Ovary (tissue), 9 donors: Measurements from ENCODE around the gene UBR4. TPM values are rescaled to one million over a fixed set of nuclear protein-coding genes. Genes with fewer than 3 reads are reported as not detected.

Experiments
- DNase-seq, 5 donors: peaks; one replicate each; pipeline ENCODE4 v3.0.0-alpha.2; 2019 to 2020
- H3K27ac ChIP-seq, 2 donors: fragments of 200-600 bp; one replicate each; pipeline versions ENCODE4 v1.5.1 to v1.8.0; 2019 to 2022
- H3K27me3 ChIP-seq: fragments of 200-600 bp; one replicate; pipeline ENCODE4 v1.8.0; 2022
- H3K36me3 ChIP-seq: fragments of 200-600 bp; sonication (generic); one replicate; pipeline ENCODE4 v1.5.1; 2019
- H3K4me1 ChIP-seq: one replicate; pipeline ENCODE4 v1.8.1; 2013; ENCODE audit warnings: mild to moderate bottlenecking, moderate library complexity; ENCODE audit not compliant: insufficient read depth
- H3K4me3 ChIP-seq: fragments of 200-600 bp; sonication (generic); one replicate; pipeline ENCODE4 v1.5.1; 2017
- H3K9me3 ChIP-seq, 2 donors: fragments of 200-600 bp in 1 of 2; sonication (generic) in 1 of 2; one replicate each; pipeline versions ENCODE4 v1.5.1 to v1.8.1; 2013 to 2019; ENCODE audit warnings: mild to moderate bottlenecking in 1 of 2, moderate library complexity in 1 of 2
- CTCF ChIP-seq, 3 donors: fragments of 450-650 bp in 2 of 3; fragments of 200-600 bp in 1 of 3; IDR thresholded peaks; one replicate each; pipeline versions ENCODE4 v1.5.1 to v1.8.0; 2016 to 2022; ENCODE audit warnings: antibody characterized with exemption in 3 of 3, mild to moderate bottlenecking in 1 of 3
- EP300 ChIP-seq: sonication (generic); formaldehyde crosslinking; IDR thresholded peaks from one replicate; pipeline ENCODE4 v1.6.1; 2017; ENCODE audit warnings: antibody characterized with exemption
- POLR2A ChIP-seq: fragments of 450-650 bp; IDR thresholded peaks from one replicate; pipeline ENCODE4 v1.6.1; 2017; ENCODE audit warnings: antibody characterized with exemption, mild to moderate bottlenecking, moderate library complexity
- WGBS, 3 donors: extraction: QIAGEN DNeasy Blood & Tissue Kit in 1 of 3; methylation state at CpG; one replicate each; pipeline versions ENCODE4 v1.1.5 to v1.1.7; 2013 to 2017; 5-methylcytosine and 5-hydroxymethylcytosine counted together
- intact Hi-C, 4 donors: fragments of 100-400 bp; cut with DNase I; formaldehyde crosslinking; loops; one replicate each; pipeline versions ENCODE4 v1.11.0 to v1.15.1; 2022 to 2023
- polyA plus RNA-seq, 2 donors: library from polyadenylated mRNA; stranded (reverse); fragments of 200-250 nt in 1 of 2; fragments of 350-450 nt in 1 of 2; fragmentation: Illumina TruSeq in 1 of 2; extraction: RNeasy Lipid Tissue Mini Kit (QIAGEN cat#74804) in 1 of 2; gene quantifications; one replicate each; pipeline ENCODE4 v1.2.3, GENCODE V29; 2013 to 2014
- total RNA-seq, 7 donors: library from RNA; depleted of rRNA in 2 of 7; stranded (reverse); fragments of >200 nt in 2 of 7; fragmentation: NEBNext Ultra II Directional in 3 of 7; extraction: Animal tissue kit (Norgen Biotek cat#: 25700) in 3 of 7; gene quantifications; one replicate each; pipeline versions ENCODE4 v1.1.0 to v1.2.4, GENCODE V29; 2016 to 2023
- donor health status: DM: no; HTN: no; CAD: no; lungs with moderate emphysema.
- donor health status: DM: no; HTN: no; CAD: no.
- donor health status: Bipolar disorder and iron deficiency.
- donor health status: DM: yes; HTN: yes; CAD: no.
- donor health status: DM: no; HTN: no; CAD: no.
- donor health status: DM: yes; HTN: yes; CAD: no.

The UBR4 gene
- total and polyA plus RNA-seq, 9 donors, result 78.7 to 139 (median 118) TPM

- no peaks in the 10 kb centered on the region for H3K36me3 ChIP-seq
- DNase-seq, result no peak
- H3K4me3 ChIP-seq, result no peak overlapping the region
- H3K4me1 ChIP-seq, result no peaks in the 10 kb centered on the region
- H3K27me3 ChIP-seq, result no peaks in the 10 kb centered on the region
- intact Hi-C loops, result no loop called here
- H3K9me3 ChIP-seq, result no peaks in the 10 kb centered on the region
- no peak for TF ChIP-seq EP300
- TF ChIP-seq CTCF (IDR thresholded peaks at IDR 0.05), result no peak
- no peak for TF ChIP-seq POLR2A
- H3K27ac ChIP-seq, result no peak overlapping the region
- WGBS, 3 donors, result 10 to 19% (median 17%) methylated on average over 17 of the region's 17 CpGs
Observed at GRCh38 chr1:19036041-19036812, 173.8 kb downstream of the UBR4 start.

GRCh38 chr1:19035377-19036040 lies 174.6 kb downstream of the UBR4 start:
- H3K9me3 ChIP-seq, result no peaks in the 10 kb centered on the region
- DNase-seq, result no peak
- H3K36me3 ChIP-seq, result no peaks in the 10 kb centered on the region
- no peak overlapping the region for H3K27ac ChIP-seq
- intact Hi-C loops, result no loop called here
- no peak overlapping the region for H3K4me3 ChIP-seq
- TF ChIP-seq POLR2A (no peak), CTCF (IDR thresholded peaks at IDR 0.05) (no peak), EP300 (no peak)
- H3K4me1 ChIP-seq, result no peaks in the 10 kb centered on the region
- no peaks in the 10 kb centered on the region for H3K27me3 ChIP-seq
- WGBS, 3 donors, result 50 to 65% (median 62%) methylated on average over 7 of the region's 7 CpGs

- H3K27ac ChIP-seq, result no peak overlapping the region
- 82 to 97% (median 90%) methylated on average over 6 to 10 of the region's 10 CpGs for WGBS, 3 donors
Observed at GRCh38 chr1:19034721-19035120, 175.3 kb downstream of the UBR4 start.

More at GRCh38 chr1:19034721-19035120, 175.3 kb downstream of the UBR4 start:
- no peak for TF ChIP-seq CTCF (IDR thresholded peaks at IDR 0.05)
- TF ChIP-seq POLR2A, result no peak
- TF ChIP-seq EP300, result no peak
- Histone ChIP-seq H3K4me3 (no peak overlapping the region), H3K4me1 (no peaks in the 10 kb centered on the region), H3K9me3 (no peaks in the 10 kb centered on the region), H3K36me3 (no peaks in the 10 kb centered on the region), H3K27me3 (no peaks in the 10 kb centered on the region)
- no peak for DNase-seq
- intact Hi-C loops, result no loop called here
